ENCODE data around the gene BMP8B. TPM values are rescaled to one million over a fixed set of nuclear protein-coding genes. Genes with fewer than 3 reads are reported as not detected.

The BMP8B gene, protein sequence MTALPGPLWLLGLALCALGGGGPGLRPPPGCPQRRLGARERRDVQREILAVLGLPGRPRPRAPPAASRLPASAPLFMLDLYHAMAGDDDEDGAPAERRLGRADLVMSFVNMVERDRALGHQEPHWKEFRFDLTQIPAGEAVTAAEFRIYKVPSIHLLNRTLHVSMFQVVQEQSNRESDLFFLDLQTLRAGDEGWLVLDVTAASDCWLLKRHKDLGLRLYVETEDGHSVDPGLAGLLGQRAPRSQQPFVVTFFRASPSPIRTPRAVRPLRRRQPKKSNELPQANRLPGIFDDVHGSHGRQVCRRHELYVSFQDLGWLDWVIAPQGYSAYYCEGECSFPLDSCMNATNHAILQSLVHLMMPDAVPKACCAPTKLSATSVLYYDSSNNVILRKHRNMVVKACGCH
- 1.1 TPM for total RNA-seq (2013)
- polyA plus RNA-seq (1 to 10 TPM in 1 of 3 donors, under 1 TPM in 2; 0.14 to 1.3 (median 0.24) TPM), polyA minus RNA-seq (1.1 and 1.6 TPM in 2 replicates), total RNA-seq (0.75 to 5.1 (median 2.4) reads per million in 11 experiments)

- Mint-ChIP-seq H3K4me1 (peaks cover 43% of the 10 kb centered on the region), H3K36me3 (no peaks in the 10 kb centered on the region), H3K27me3 (ENCODE audit: low read depth in 3 of 3) (peaks cover 9 to 14% (median 12%) of the 10 kb centered on the region in 3 donors), H3K9me3 (peaks cover 0 to 2% (median 0%) of the 10 kb centered on the region in 7 donors), H3K27ac (peak within 1 kb of the TSS in 6 of 7 donors; percentile 63 to 88 (median 76)), H3K4me3 (peak within 1 kb of the TSS; percentile 84 to 95)
- Histone ChIP-seq H3K79me2 (ENCODE audit: insufficient read depth, low read length) (peaks cover 9% of the 10 kb centered on the region), H2AFZ (ENCODE audit: insufficient read depth, low read depth, low read length, poor library complexity, severe bottlenecking) (peak within 1 kb of the TSS; percentile 96), H3K27me3 (ENCODE audit: control insufficient read depth in 2 of 2, insufficient read depth in 2 of 2, low read length in 2 of 2) (peaks cover 0 to 6% of the 10 kb centered on the region in 2 donors), H3K9ac (ENCODE audit: insufficient read depth, low read length, poor library complexity, severe bottlenecking) (peak within 1 kb of the TSS; percentile 79), H3K4me2 (replicated peaks; ENCODE audit: extremely low read depth, low read length, poor library complexity, severe bottlenecking) (peak within 1 kb of the TSS; percentile 93), H4K20me1 (ENCODE audit: insufficient read depth, low read length) (no peaks in the 10 kb centered on the region), H3K4me1 (ENCODE audit: control insufficient read depth in 1 of 2, insufficient read depth in 2 of 2, low read length in 2 of 2) (peaks cover 25 to 36% of the 10 kb centered on the region in 2 donors), H3K36me3 (replicated peaks in 1 of 2; ENCODE audit: control insufficient read depth in 1 of 2, insufficient read depth in 2 of 2, low read length in 2 of 2) (no peaks in the 10 kb centered on the region), H3K27ac (ENCODE audit: low read depth in 1 of 2, low read length in 2 of 2) (peak within 1 kb of the TSS in 1 of 2 donors; percentile 74), H3K9me3 (replicated peaks in 1 of 2; ENCODE audit: control insufficient read depth in 1 of 2, insufficient read depth in 1 of 2, low read length in 2 of 2) (no peaks in the 10 kb centered on the region), H3K4me3 (replicated peaks in 1 of 3; ENCODE audit: low read depth in 2 of 3, low read length in 3 of 3) (peak within 1 kb of the TSS; percentile 59 to 80 (median 73))
- under 1% methylated on average over 86 of the region's 91 CpGs for WGBS (ENCODE audit: insufficient coverage)
- intact Hi-C loops (cut with micrococcal nuclease): loop anchor here in 1 of 2 donors (10.0 kb wide), 1 partner anchor 54 kb away; the partner anchor contains the start of gene PPIE
- DNase-seq: peak; percentile 53 to 67 (median 64)
- TF ChIP-seq, protein P1, sequence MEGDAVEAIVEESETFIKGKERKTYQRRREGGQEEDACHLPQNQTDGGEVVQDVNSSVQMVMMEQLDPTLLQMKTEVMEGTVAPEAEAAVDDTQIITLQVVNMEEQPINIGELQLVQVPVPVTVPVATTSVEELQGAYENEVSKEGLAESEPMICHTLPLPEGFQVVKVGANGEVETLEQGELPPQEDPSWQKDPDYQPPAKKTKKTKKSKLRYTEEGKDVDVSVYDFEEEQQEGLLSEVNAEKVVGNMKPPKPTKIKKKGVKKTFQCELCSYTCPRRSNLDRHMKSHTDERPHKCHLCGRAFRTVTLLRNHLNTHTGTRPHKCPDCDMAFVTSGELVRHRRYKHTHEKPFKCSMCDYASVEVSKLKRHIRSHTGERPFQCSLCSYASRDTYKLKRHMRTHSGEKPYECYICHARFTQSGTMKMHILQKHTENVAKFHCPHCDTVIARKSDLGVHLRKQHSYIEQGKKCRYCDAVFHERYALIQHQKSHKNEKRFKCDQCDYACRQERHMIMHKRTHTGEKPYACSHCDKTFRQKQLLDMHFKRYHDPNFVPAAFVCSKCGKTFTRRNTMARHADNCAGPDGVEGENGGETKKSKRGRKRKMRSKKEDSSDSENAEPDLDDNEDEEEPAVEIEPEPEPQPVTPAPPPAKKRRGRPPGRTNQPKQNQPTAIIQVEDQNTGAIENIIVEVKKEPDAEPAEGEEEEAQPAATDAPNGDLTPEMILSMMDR (IDR thresholded peaks at IDR 0.05): no peak
Observed at GRCh38 chr1:39788758-39789570, at the start of gene BMP8B. Gene BMP8B, minus strand, starts transcription at chr1:39788865. Its CDS starts 380 bp downstream, at chr1:39788485.

GRCh38 chr1:39836595-39837110, 48.0 kb upstream of the BMP8B start:
- H3K27me3 Mint-ChIP-seq (ENCODE audit: low read depth in 3 of 3): no peaks in the 10 kb centered on the region
- no peaks in the 10 kb centered on the region for H3K9me3 ChIP-seq (replicated peaks in 1 of 2; ENCODE audit: control insufficient read depth in 1 of 2, insufficient read depth in 1 of 2, low read length in 2 of 2)
- peaks cover 30 to 36% of the 10 kb centered on the region in 2 donors for H3K4me1 ChIP-seq (ENCODE audit: control insufficient read depth in 1 of 2, insufficient read depth in 2 of 2, low read length in 2 of 2)
- H3K4me2 ChIP-seq (replicated peaks; ENCODE audit: extremely low read depth, low read length, poor library complexity, severe bottlenecking): no peak overlapping the region
- H2AFZ ChIP-seq (ENCODE audit: insufficient read depth, low read depth, low read length, poor library complexity, severe bottlenecking): no peak overlapping the region
- no peak overlapping the region for H3K27ac Mint-ChIP-seq
- H3K9me3 Mint-ChIP-seq: peaks cover 0 to 2% (median 0%) of the 10 kb centered on the region in 7 donors
- no peak overlapping the region for H3K9ac ChIP-seq (ENCODE audit: insufficient read depth, low read length, poor library complexity, severe bottlenecking)
- H4K20me1 ChIP-seq (ENCODE audit: insufficient read depth, low read length): no peaks in the 10 kb centered on the region
- intact Hi-C loops (cut with micrococcal nuclease): no loop called here
- no peak overlapping the region for H3K4me3 ChIP-seq (replicated peaks in 1 of 3; ENCODE audit: low read depth in 2 of 3, low read length in 3 of 3)
- H3K36me3 ChIP-seq (replicated peaks in 1 of 2; ENCODE audit: control insufficient read depth in 1 of 2, insufficient read depth in 2 of 2, low read length in 2 of 2): peaks cover 30 to 50% of the 10 kb centered on the region in 2 donors
- no peaks in the 10 kb centered on the region for H3K79me2 ChIP-seq (ENCODE audit: insufficient read depth, low read length)
- no peak for DNase-seq
- H3K36me3 Mint-ChIP-seq: peaks cover 45 to 50% of the 10 kb centered on the region in 2 donors
- TF ChIP-seq, protein P1 (IDR thresholded peaks at IDR 0.05): no peak
- WGBS (ENCODE audit: insufficient coverage): 100% methylated on average over 2 of the region's 3 CpGs
- H3K27ac ChIP-seq (ENCODE audit: low read depth in 1 of 2, low read length in 2 of 2): no peak overlapping the region
- peaks cover 31% of the 10 kb centered on the region for H3K4me1 Mint-ChIP-seq
- no peak overlapping the region for H3K4me3 Mint-ChIP-seq
- H3K27me3 ChIP-seq (ENCODE audit: control insufficient read depth in 2 of 2, insufficient read depth in 2 of 2, low read length in 2 of 2): no peaks in the 10 kb centered on the region

Measured in CD14-positive monocyte (primary cell).